ENCODE data around the gene PDZRN3.
"Not testable (repeated sequence)": the region's sequence is repeated elsewhere in the genome, so short reads cannot be mapped to it uniquely, and the experiment has no call there.

Gene PDZRN3

DNA sequence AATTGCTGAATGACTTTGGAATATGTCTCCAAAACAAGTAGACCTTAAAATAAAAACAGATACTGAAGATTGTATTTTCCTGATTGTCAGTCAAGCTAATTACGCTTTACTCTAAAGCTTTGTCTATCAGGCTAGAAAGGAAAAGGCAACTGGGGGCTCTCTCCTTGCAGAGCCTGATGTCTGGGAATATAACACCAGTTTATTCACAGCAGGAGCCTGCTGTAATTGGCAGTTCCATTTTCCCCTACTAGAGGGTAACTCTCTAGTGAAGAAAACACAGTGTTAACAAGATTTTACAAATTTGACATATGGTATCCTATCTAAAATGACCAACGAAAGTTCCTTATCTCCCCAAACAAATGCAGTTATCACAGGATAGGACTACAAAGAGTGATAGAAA lies 158.8 kb downstream of the PDZRN3 start:
- no peak for DNase-seq (ENCODE audit: low read depth, low spot score)

- not testable (repeated sequence) for DNase-seq (ENCODE audit: low read depth, low spot score)
These were observed 160.6 kb downstream of the PDZRN3 start for GRCh38 chr3:73464126-73464525.

DNA sequence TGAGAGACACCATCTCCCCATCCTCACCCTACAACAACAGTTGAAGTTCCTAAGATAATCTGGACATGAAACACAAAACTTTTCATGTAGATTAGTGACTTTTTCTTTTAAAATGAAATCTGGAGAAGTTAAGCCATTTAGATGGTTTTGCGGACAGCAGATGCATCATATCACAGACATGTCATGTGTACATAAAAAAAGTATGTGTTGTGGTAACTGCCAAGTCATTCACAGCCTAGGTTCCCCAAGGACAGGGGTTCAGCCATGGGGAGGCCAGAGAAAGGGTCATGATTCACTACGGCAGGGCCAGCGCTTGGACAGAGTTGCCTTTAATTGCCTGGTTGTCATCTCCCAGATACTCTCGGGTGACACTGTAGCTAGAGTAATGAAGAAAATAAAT lies 163.2 kb downstream of the PDZRN3 start:
- DNase-seq (ENCODE audit: low read depth, low spot score): no peak

DNA sequence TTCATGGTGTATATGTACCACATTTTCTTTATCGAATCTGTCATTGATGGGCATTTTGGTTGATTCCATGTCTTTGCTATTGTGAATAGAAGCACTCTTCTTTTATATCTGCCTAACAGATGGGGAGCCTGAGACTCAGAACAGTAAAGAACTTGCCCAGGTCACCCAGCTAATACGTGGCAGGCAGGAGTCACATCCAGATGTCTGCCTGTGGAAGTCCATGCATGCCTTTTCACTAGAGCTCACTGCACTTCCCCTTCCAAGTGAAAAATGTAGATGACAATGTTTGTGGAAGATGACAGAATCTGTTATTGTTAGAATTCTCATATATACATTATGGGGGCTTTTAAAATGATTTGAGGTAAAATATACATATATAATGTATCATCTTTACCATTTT lies 165.0 kb downstream of the PDZRN3 start:
- no peak for DNase-seq (ENCODE audit: low read depth, low spot score)

DNA sequence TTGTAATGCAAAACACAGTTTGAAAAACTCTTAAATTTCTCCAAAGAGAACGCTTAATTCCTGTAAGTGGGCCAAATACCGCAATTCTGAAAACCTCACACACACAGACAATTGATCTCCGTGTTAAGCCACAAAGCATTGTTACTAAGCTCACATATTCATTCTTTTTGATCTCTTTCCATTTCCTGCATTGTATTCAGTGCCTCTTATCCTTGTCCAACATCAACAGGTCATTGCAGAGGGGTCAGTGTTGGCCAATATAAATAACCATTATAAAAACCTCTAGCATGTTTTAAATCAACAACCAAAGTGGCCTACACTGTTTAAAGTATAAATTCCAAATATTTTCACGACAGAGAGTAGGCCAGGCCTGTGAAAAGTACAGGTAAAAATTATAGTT lies 171.1 kb downstream of the PDZRN3 start:
- DNase-seq (ENCODE audit: low read depth, low spot score): peak; percentile 22

GRCh38 chr3:73452729-73453128 lies 172.0 kb downstream of the PDZRN3 start:
- no peak for DNase-seq (ENCODE audit: low read depth, low spot score)

DNA sequence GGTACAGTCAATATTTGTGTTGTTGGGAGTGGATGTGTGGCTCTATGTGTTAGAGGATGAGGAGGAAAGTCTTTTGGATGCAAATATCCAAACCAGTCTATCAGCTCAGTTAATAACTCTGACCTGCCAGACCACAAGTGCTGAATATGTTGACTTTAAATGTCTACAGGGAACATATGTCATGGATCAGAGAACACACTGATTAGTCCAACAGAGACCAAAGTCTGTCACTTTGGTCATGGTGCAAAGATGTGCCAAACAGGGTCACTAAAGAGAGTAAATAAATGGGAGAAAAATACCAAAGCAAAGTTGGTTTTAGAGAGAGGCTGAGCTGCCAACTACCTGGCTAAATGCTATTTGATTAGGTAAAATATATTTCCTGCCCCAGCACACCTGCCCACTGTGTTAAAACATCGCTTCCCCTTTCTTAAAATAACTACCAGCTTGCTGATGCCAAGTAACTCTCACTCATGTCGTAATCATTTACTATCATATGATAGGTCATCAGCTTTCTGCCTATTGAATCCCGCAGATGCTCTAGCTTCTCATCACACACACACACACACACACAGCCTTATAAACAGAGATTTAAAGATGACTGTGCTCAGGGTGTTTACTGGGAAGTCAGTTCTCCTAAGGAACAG lies 173.3 kb downstream of the PDZRN3 start:
- DNase-seq (ENCODE audit: low read depth, low spot score): no peak

DNA sequence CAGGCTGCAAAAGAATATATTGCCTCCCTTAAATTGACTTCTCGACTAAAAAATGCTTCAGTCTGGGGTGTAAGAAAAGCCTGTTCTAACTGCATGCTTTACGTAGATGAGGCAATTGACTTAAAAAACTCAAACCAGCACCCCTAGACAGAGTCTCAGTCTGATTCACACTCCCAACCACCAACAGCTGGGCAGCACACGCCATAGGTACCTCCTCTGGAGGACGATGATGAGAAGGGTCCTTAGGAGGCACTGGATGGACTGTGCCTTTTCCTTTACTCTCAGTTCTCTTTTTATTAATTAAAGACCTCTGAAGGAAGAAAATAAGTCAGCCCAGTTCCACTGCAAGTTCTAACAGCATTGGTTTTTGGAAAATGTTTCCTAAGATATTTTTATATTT lies 175.0 kb downstream of the PDZRN3 start:
- no peak for DNase-seq (ENCODE audit: low read depth, low spot score)

DNA sequence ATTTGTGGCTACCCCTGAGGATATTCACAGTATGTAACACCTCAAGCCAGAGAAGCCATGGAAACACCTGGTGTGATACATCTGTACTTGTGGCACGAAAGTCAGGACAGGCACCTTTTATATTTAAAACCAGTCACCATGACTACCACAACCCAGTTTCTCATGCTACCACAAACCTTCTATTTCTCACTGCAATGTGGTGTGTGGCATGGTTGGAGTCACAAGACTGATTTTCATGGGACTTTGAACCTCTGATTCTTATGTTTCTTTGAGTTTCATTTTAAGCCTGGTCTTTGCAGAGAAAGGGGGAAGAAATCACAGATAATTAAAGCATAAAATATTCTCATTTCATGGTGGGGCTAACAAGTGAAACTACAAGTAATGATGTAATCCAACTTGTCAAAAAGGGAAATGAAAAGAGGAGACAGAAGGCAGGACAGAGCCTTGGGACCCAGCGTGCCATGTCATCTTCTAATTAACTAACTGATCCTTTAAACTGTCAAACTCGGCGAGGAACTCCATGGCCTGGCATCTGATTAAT lies 175.9 kb downstream of the PDZRN3 start:
- no peak for DNase-seq (ENCODE audit: low read depth, low spot score)

- no peak for DNase-seq (ENCODE audit: low read depth, low spot score)
These were observed 176.7 kb downstream of the PDZRN3 start for GRCh38 chr3:73448041-73448440.

DNA sequence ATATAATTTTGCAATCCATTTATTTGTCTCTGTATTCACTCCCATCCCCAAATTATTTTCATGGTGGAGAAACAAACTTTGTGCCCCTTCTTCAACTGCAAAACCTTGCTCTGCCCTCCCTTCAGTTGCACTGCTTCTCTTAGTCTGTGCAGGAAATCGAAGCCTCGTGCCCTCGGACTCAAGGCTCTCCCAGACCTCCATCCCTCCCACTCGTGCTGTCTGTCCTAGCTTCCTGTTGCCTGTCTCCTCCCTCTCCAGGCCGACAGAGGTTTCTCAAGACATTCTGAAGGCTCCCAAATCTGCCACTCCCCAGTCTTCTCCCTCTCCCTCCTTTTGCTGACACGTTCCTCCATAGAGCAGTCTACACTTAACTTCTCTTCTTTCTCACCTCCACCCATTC lies 177.6 kb downstream of the PDZRN3 start:
- DNase-seq (ENCODE audit: low read depth, low spot score): no peak

DNA sequence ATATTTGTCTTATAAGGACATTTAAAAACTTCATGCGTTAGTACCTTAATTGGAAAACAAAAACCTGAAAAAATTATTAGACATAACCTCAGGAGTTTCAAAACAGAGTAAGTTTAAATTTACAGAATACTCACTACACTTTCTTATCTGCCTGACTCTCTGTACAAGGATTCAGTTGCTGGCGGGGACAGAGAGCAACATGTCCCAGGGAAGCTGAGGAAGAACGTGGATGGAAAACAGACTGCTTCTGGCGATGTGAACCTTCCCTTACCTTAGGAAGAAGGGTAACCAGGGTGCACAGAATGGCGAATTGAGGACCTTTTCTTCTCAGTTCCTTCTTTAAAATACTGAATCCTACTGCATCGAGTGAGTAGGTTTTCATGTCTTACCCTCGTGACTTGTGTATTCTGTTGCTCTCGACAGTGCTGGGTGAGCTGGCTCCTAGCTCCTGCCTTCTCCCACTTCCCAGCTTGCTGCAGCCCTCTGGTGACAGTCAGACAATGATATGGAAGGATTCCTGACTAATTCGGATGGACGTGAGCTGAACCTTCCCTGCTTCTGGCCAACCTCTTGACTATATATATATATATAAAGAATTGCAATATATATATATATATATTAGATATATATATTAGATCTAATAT lies 178.2 kb downstream of the PDZRN3 start:
- DNase-seq (ENCODE audit: low read depth, low spot score): no peak

DNA sequence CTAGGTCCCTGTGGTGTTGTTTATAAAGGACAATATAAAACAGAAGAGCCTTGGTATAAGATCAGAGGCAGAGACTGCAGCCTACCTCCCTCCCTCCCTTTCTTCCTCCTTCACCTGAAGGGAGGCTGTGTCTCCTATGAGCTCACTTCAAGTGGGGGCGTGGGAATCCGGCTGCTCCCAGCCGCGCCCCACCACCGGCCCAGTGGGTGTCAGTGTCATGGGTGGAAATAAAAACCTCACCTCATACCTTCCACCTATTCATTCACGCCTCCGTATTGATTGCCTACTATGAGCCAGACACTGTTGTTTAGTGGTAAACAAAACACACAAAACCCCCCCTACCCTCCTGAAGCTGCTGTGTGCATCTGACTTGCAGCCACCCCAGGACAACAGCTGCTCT lies 181.9 kb downstream of the PDZRN3 start:
- no peak for DNase-seq (ENCODE audit: low read depth, low spot score)

- DNase-seq (ENCODE audit: low read depth, low spot score): no peak
These were observed 182.6 kb downstream of the PDZRN3 start for GRCh38 chr3:73442152-73442551.

GRCh38 chr3:73437828-73438227 lies 186.9 kb downstream of the PDZRN3 start:
- no peak for DNase-seq (ENCODE audit: low read depth, low spot score)

- no peak for DNase-seq (ENCODE audit: low read depth, low spot score)
These were observed 189.7 kb downstream of the PDZRN3 start for GRCh38 chr3:73435055-73435454.

- no peak for DNase-seq (ENCODE audit: low read depth, low spot score)
These were observed 191.1 kb downstream of the PDZRN3 start for GRCh38 chr3:73433687-73434086.

GRCh38 chr3:73433079-73433478 lies 191.7 kb downstream of the PDZRN3 start:
- DNase-seq (ENCODE audit: low read depth, low spot score): no peak

DNA sequence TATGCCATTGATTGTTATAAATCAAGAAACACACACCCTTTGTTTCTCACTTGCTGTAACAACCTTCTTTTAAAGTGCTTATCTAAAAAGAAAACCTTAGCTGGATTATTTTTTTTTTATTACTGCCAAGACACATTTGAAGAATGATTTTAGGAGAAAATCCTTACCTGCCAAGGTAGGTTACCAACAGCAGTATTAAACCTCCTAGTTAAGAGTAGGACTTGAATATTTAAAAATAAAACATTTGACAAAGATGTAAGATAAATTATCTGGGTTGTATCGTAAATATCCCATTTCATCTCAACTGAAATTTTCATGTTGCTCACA lies 192.1 kb downstream of the PDZRN3 start:
- DNase-seq (ENCODE audit: low read depth, low spot score): no peak

- DNase-seq (ENCODE audit: low read depth, low spot score): no peak
These were observed 192.6 kb downstream of the PDZRN3 start for GRCh38 chr3:73432023-73432705.

DNA sequence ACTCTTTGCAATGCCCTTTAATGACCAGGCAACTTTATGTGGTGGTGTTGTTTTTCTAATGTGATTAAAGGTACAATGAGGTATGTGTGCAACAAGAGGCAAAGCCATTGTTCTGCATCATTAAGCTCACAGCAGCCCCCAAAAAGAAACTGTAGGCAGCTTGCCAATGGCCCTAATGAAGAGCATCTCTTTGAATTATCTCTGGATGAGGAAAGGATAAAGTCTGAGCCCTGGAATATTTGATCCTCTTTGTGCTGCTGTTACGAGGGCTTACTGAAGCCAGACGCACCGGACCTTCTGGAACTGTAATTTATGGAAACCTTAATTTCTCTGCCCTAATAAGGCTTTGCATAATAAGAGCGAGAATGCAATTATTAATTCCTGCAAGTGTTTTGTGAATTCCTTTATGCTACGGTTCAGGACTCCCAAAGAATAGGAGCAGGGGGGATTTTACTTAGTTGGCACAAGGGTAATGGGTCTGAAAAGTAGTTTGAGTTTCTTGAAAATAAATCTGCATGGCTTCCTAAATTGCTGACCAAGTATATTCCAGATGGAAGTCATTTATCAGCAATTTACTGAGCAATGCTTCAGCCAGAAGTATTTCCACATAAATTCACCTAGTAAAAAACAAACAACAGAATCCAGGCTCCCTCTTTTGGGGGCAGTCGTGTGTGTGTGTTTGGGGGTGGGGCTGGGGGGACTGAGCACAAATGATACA lies 193.4 kb downstream of the PDZRN3 start:
- no peak for DNase-seq (ENCODE audit: low read depth, low spot score)

- DNase-seq (ENCODE audit: low read depth, low spot score): no peak
These were observed 197.6 kb downstream of the PDZRN3 start for GRCh38 chr3:73427048-73427706.

All from brain pericyte (primary cell).